SH-SY5Y (cell line): ENCODE data around the gene JAKMIP1.

Source experiments
- GATA2 ChIP-seq: IDR thresholded peaks from 2 replicates; pipeline ENCODE4 v1.6.1; 2011; ENCODE audit warnings: mild to moderate bottlenecking, low read depth, low read length
- GATA3 ChIP-seq: IDR thresholded peaks from 2 replicates; pipeline ENCODE4 v1.6.1; 2011; ENCODE audit warnings: low read depth, mild to moderate bottlenecking, low read length, moderate library complexity

The JAKMIP1 gene

GRCh38 chr4:6221851-6222760 is 21.8 kb upstream of the JAKMIP1 start:
- TF ChIP-seq GATA2 (no peak), GATA3 (no peak)

GRCh38 chr4:6221301-6221850 is 21.0 kb upstream of the JAKMIP1 start:
- TF ChIP-seq GATA3 (no peak), GATA2 (no peak)

DNA sequence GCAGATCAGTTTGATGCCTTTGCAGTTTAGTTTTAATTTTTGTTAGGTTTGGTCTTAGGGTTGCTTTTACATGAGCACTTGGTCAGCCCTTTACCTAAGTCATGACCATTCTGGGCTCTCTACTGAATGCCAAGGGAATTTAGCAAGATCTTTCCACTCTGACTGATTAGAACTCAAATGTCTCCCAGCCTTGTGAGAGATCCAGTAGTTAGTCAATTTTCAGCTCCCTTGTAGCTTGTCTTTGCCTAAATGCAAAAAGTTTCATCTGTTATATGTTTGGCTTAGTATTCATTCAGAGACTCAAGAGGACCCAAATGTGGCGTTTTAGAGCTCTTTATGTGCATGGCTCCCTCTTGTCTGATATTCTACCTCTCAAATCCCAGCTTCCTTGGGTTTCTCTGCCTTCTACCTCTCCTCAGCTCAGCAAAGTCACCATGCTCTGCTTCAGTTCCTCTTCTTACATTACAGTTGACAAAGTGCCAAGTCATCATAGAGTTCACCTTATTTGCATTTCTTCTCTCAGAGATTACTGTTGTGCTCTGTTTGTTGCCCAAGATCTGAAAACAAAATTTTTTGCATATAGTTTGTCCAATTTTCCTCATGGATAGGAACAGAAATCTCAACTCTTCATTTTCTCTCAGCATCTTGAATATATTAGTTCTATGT is 17.5 kb upstream of the JAKMIP1 start:
- TF ChIP-seq GATA3 (no peak), GATA2 (no peak)

DNA sequence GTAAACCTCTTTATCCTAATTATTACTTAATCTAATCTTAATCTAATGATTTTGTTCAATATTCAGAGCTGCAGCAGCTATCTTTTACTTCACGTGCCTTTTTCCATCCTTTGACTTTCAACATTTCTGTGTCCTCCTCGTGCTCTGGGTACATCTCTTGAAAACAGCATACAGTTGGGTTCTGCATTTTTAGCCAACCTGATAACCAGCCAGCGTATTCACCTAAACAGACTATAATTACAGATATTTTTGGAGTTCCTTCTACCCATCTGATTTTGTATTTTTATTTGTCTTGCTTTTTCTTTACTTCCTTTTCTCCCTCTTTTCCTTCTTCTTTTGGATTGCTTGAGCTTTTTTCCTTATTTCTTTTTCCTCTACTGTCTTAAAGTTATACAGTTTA is 16.2 kb upstream of the JAKMIP1 start:
- no peak for TF ChIP-seq GATA2
- no peak for TF ChIP-seq GATA3

GRCh38 chr4:6209921-6210320 is 9.6 kb upstream of the JAKMIP1 start:
- TF ChIP-seq GATA3 (no peak), GATA2 (no peak)

DNA sequence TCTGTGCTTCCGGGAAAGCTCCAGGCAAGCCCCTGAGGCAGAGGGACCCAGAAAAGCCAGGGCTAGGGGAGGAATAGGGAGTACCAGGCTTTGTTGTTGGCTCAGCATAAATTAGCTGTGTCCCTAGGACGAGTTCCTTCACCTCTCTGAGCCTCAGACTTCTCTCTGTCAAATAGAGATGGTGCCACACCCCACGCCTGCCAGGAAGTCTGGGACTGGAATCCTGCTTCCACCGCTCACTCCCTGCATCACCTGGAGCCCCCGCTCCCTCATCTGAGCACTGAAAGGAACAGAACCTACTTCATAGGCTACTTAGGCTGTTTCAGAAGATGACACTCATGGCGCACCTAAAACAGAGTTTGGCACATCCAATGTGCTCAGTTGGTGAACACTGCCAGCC is 8.1 kb upstream of the JAKMIP1 start:
- TF ChIP-seq GATA2 (no peak), GATA3 (no peak)

DNA sequence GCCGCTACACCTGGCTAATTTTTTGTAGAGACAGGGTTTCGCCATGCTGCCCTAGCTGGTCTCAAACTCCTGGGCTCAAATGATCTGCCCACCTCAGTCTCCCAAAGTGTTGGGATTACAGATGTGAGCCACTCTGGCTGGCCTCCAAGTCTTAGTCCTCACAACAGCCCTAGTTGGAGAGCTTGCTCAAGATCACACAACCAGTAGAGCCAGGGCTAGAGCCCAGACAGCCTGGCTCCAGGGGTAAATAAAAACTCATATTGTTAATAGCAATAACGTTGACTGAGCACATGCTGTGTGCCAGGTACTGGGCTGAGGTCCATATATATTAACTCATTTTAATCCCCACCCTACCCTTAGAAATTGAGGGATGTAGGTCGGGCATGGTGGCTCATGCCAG is 7.3 kb upstream of the JAKMIP1 start:
- no peak for TF ChIP-seq GATA3

DNA sequence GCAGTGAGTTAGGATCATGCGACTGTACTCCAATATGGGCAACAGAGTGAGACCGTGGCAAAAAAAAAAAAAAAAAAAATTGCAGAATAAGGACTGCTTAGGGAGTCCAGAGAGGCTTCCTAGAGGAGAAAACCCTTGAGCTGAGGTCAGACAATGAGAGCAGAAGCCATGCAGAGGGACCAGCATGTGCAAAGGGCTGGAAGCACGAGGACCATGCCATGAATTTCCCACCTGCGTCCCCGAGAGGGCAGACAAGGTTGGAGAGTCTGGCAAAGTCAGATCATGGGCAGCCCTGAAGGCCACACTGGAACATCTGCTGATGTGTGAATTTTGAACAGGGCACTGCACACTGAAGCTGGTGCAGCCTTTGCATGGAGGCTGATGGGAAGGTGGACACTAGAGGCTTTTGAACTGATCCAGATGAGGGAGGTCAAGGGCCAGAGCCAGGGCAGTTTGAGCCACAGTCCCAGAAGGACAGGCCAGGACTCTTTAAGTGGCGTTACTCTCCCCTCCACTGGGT is 6.5 kb upstream of the JAKMIP1 start:
- no peak for TF ChIP-seq GATA3
- no peak for TF ChIP-seq GATA2

DNA sequence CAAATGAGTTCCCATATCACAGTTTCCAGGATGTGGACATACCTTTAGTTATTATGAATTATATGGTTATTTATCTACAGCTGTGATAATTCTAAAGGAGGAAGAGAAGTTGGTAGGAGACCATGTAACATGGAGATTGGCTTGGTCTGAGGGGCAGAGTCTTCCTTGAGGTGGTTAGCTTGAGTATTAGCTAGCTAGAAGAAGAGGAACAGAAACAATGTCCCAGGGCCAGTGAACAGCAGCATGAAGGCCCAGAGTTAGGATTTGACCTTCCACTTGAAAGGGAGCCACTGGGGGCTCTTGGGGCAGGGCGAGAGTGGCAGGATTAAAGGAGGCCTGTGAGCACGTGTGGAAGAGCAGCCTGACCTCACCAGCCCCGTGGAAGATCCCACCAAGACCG is 5.6 kb upstream of the JAKMIP1 start:
- TF ChIP-seq GATA2, result no peak
- TF ChIP-seq GATA3, result no peak

DNA sequence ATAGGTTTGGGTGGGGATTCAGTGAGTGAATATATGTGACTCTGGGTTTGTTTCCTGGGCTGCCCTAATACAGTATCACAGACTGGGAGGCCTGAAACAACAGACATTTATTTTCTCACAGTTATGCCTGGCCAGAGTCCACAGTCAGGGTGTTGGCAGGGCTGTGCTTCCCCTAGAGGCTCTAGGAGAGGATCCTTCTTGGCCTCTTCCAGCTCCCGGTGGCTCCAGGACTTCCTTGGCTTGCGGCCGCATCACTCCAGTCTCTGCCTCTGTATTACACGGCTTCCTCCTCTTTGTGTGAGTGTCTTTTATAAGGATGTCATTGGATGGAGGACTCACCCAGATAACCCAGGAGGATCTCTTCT is 5.2 kb upstream of the JAKMIP1 start:
- TF ChIP-seq GATA3 (no peak), GATA2 (no peak)

DNA sequence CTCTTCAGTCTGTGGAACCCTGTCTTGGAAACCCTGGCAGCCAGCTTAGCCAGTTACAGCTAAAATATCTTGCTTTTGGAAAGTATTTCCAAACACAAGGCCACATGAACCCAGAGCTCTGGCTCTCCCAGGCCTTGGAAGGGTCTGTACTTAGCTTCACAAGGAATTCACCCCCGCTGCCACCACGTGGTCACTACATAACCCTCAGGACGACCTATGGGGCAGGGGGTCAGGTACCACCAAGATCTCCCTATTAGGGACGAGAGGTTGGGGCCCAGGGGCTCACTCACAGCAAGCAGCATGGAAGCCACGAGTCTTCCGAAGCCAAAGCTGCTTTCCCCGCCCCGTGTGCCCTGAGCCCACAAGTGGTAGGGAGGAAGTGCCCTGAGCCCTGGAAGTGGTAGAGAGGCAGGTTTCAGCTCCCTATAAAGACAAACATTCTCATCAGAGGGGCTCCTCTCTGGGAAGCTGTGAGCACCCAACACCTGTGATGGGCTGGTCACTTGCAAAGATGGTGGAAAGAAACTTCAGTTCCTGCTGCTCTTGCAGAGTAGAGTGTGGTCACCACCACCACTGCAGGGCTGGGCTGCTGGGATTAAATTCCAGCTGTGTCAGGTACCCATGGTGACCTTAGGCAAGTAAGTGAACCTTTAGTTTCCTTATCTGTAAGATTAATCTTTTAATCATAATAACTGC is 4.7 kb upstream of the JAKMIP1 start:
- TF ChIP-seq GATA3, result no peak
- no peak for TF ChIP-seq GATA2

- TF ChIP-seq GATA3, result no peak
- TF ChIP-seq GATA2, result no peak
These were observed 3.7 kb upstream of the JAKMIP1 start for GRCh38 chr4:6204098-6204497.

DNA sequence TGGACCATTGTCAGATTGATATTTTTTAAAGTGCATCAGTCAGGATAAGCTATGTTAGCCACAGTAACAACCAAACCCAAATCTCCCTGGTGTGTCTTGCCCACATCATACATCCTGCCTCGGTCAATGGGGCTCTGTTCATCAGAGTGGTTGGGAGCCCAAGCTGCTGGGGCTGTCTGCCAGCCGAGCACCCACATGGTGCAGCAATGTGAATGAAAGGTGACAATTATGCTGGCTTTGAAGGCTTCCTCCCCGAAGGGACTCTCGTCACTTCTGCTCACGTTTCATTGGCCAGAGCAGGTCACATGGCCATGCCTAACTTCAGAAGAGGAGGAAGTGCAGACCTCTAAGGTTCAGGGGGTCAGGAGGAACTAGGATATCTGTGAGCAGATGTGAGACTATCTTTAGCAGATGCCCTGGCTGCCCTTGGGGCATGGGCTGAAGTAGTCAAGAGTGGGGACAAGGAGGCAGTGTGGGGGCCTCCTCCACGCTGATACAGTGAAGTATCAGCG is 1.3 kb upstream of the JAKMIP1 start:
- TF ChIP-seq GATA2 (no peak), GATA3 (no peak)

DNA sequence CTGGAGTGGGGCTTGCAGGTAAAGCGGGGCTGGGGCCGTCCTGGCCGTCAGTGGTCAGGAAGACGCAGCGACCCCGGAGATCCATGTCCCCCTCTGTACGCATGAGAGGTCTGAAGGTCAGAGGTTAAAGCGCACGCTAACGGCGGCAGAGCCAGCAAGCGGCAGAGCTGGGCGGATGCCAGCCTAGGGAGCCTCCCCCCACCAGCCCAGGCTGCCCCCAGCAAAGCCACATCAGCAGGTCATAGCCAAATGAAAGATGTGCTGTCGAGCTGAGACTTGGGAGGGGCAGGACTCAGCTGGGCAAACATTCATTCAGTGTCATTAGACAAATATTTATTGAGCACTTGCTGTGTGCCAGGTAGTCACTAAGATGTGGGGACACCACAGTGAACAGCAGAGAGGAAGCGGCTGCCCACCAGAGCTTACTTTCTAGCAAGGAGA is 593 bp upstream of the JAKMIP1 start:
- no peak for TF ChIP-seq GATA2
- TF ChIP-seq GATA3, result no peak
